Measurements from ENCODE around the gene FOXJ2. TPM values are rescaled to one million over a fixed set of nuclear protein-coding genes. Genes with fewer than 3 reads are reported as not detected.
A peak's percentile ranks its signal among the peaks of the same experiment; 100 is the strongest.

Gene FOXJ2
- total RNA-seq, 4 donors from 2014 or later: 17.4 to 29.0 (median 23.9) TPM

DNA sequence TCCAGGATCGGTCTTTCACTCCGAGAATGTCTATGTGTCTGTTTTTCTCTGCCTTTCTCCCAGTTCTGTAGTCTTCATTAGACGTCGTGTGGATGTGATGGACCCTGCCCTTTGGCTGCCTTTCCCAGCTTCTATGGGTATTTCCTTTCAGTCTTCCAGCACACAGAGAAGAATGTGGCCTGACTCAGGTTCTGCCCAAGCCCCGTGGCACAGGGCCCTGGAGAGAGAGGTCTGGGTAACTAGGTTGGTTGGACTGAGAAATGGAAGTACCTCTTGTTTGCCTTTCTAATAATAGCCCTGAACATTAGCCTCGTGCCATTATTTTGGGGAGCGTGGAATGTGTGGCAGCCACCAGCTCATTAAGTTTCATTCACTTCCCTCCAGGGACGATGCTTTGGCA lies 3.8 kb downstream of the FOXJ2 start:
- peak overlapping the region; percentile 98 to 99 (median 99) for H3K27ac ChIP-seq (replicated peaks in 1 of 4)
- WGBS: 57% methylated on average over 8 of the region's 8 CpGs
- peak overlapping the region in 2 of 4 donors; percentile 2 to 98 for H3K4me3 ChIP-seq
- intact Hi-C loops (cut with DNase I): loop anchor here (5.0 kb wide), 1 partner anchor 41 kb away; no protein-coding TSS in a partner anchor
- H3K27me3 ChIP-seq: no peaks in the 10 kb centered on the region
- no peak for TF ChIP-seq POLR2A (IDR thresholded peaks at IDR 0.05; ENCODE audit: low read depth)
- TF ChIP-seq POLR2AphosphoS5 (IDR thresholded peaks at IDR 0.05): peak in 1 of 2 donors; percentile 17
- H3K9me3 ChIP-seq: no peaks in the 10 kb centered on the region
- DNase-seq (ENCODE audit: extremely low spot score): no peak
- H3K36me3 ChIP-seq: peaks cover 10 to 25% (median 19%) of the 10 kb centered on the region in 4 donors
- H3K4me1 ChIP-seq: peaks cover 66 to 77% (median 73%) of the 10 kb centered on the region in 4 donors

DNA sequence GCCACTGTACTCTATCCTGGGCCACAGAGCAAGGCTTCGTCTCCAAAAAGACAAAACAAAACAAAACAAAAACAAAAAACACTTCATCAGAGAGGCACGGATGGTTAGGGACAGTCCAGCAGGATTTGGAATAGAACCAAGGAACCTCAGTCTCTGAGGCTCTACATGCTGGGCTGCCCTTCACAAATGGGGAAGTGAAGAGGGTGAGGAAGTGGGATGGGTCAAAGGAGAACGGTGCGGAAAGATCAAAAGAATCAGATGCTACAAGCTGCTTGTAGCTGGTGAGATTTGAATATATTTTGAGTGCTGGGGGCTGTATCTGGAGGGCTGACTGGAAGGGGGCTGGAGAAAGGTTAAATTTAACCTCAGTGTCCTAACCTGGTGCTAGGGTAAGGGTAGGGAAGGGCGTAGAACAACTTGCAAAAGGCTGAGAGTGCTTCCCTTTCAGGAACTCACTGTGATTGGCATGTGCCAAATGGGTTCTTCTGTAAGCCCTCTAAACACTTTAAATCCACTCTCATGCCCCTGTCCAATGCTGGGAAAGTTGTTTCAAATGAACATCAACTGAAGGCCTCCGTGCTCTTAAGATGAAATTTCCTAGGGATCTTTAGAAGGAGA lies 4.6 kb downstream of the FOXJ2 start:
- TF ChIP-seq POLR2A (IDR thresholded peaks at IDR 0.05; ENCODE audit: low read depth): no peak
- TF ChIP-seq, protein P1, sequence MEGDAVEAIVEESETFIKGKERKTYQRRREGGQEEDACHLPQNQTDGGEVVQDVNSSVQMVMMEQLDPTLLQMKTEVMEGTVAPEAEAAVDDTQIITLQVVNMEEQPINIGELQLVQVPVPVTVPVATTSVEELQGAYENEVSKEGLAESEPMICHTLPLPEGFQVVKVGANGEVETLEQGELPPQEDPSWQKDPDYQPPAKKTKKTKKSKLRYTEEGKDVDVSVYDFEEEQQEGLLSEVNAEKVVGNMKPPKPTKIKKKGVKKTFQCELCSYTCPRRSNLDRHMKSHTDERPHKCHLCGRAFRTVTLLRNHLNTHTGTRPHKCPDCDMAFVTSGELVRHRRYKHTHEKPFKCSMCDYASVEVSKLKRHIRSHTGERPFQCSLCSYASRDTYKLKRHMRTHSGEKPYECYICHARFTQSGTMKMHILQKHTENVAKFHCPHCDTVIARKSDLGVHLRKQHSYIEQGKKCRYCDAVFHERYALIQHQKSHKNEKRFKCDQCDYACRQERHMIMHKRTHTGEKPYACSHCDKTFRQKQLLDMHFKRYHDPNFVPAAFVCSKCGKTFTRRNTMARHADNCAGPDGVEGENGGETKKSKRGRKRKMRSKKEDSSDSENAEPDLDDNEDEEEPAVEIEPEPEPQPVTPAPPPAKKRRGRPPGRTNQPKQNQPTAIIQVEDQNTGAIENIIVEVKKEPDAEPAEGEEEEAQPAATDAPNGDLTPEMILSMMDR (IDR thresholded peaks at IDR 0.05): no peak
- TF ChIP-seq EP300 (IDR thresholded peaks at IDR 0.05): no peak
- no peak for TF ChIP-seq POLR2AphosphoS5 (IDR thresholded peaks at IDR 0.05)
- H3K36me3 ChIP-seq: peaks cover 16 to 33% (median 27%) of the 10 kb centered on the region in 4 donors
- no peak for DNase-seq (ENCODE audit: extremely low spot score)
- H3K4me3 ChIP-seq: no peak overlapping the region
- no peaks in the 10 kb centered on the region for H3K9me3 ChIP-seq
- peaks cover 61 to 68% (median 65%) of the 10 kb centered on the region in 4 donors for H3K4me1 ChIP-seq
- intact Hi-C loops (cut with DNase I): loop anchor here (5.0 kb wide), 1 partner anchor 40 kb away; no protein-coding TSS in a partner anchor
- H3K27ac ChIP-seq (replicated peaks in 1 of 4): peak overlapping the region; percentile 98 to 99 (median 99)
- H3K27me3 ChIP-seq: no peaks in the 10 kb centered on the region
- 61% methylated on average over 6 of the region's 6 CpGs for WGBS

DNA sequence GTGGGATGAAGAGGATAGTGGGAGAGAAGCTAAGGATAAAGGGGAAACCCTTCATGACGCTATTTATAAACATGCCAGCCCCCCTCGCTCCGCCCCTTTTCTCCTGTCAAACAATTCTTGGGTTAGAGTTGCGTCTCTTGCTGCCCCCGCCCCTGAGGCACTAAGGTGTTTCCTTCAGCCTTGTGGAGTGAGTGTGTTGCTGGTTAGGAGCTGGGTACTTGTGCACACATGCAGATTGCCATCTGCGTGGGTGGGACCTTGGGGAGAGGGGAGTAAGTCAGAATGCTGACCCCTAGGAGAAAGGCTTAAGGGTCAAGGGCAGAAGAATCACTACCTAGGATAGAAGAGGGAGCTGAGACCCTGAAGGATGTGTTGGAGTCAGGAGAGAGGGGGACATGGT lies 5.4 kb downstream of the FOXJ2 start:
- Histone ChIP-seq H3K36me3 (peaks cover 22 to 41% (median 35%) of the 10 kb centered on the region in 4 donors), H3K9me3 (no peaks in the 10 kb centered on the region), H3K27me3 (no peaks in the 10 kb centered on the region), H3K27ac (replicated peaks in 1 of 4) (peak overlapping the region; percentile 98 to 99 (median 99)), H3K4me3 (peak overlapping the region in 1 of 4 donors; percentile 33), H3K4me1 (peaks cover 61 to 68% (median 65%) of the 10 kb centered on the region in 4 donors)
- intact Hi-C loops (cut with DNase I): loop anchor here (5.0 kb wide), 1 partner anchor 39 kb away; no protein-coding TSS in a partner anchor
- WGBS: 46% methylated on average over 6 of the region's 6 CpGs
- DNase-seq (ENCODE audit: extremely low spot score): no peak
- TF ChIP-seq POLR2A (IDR thresholded peaks at IDR 0.05; ENCODE audit: low read depth) (no peak), EP300 (IDR thresholded peaks at IDR 0.05) (no peak), POLR2AphosphoS5 (IDR thresholded peaks at IDR 0.05) (no peak)
- TF ChIP-seq, protein P1 (IDR thresholded peaks at IDR 0.05): no peak

DNA sequence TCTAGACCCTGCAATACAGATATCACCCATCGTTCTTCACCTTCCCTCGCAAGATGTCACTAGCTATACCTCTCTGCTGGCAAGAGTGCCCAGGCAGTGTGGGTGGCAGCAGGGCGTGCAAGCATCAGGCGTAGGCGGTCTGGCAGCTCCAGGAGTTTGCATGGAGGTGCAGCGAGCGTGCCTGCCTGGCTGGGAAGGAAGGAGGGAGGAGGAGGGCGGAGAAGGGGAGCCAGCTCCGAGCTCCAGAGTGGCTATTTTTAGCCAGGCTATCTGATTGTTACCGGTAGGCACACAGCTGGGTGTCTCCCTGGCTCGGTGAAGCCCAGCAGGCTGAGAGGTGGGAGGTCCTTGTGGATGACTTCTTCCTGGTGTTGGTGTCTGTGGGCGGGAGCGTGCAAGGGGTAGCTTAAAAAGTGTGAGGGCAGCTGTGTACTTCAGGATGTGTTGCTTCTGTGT lies 6.2 kb downstream of the FOXJ2 start:
- H3K4me3 ChIP-seq: peak overlapping the region; percentile 32 to 49 (median 34)
- no peak for DNase-seq (ENCODE audit: extremely low spot score)
- peaks cover 25 to 48% (median 42%) of the 10 kb centered on the region in 4 donors for H3K36me3 ChIP-seq
- intact Hi-C loops (cut with DNase I): loop anchor here (5.0 kb wide), 1 partner anchor 39 kb away; no protein-coding TSS in a partner anchor
- H3K4me1 ChIP-seq: peaks cover 60 to 64% (median 62%) of the 10 kb centered on the region in 4 donors
- peak overlapping the region; percentile 98 to 99 (median 99) for H3K27ac ChIP-seq (replicated peaks in 1 of 4)
- no peaks in the 10 kb centered on the region for H3K27me3 ChIP-seq
- 7% methylated on average over 7 of the region's 13 CpGs for WGBS
- TF ChIP-seq POLR2AphosphoS5 (IDR thresholded peaks at IDR 0.05) (peak in 1 of 2 donors; percentile 48), POLR2A (IDR thresholded peaks at IDR 0.05; ENCODE audit: low read depth) (no peak), EP300 (IDR thresholded peaks at IDR 0.05) (no peak)
- TF ChIP-seq, protein P1 (IDR thresholded peaks at IDR 0.05): no peak
- H3K9me3 ChIP-seq: no peaks in the 10 kb centered on the region

DNA sequence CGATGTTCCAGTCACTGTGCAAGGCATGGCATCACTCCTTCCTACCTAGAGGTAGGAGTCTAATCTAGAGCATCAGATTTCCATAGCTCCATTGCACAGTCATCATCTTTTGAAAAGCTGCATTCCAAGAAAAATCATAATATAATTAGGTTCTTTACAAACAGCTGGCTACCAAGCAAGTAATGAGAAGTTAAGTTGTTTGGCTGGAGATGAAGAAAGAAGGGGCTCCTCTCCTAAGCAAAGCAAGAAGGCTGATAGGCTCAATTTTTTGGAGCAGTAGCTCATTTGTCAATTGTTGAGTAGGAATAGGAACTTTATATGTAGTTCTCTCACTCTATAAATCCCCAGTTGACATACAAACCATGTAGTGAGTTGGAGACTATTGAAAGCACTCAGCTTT lies 8.3 kb downstream of the FOXJ2 start:
- intact Hi-C loops (cut with DNase I): no loop called here
- Histone ChIP-seq H3K9me3 (no peaks in the 10 kb centered on the region), H3K4me3 (no peak overlapping the region), H3K4me1 (peaks cover 41 to 46% (median 42%) of the 10 kb centered on the region in 4 donors), H3K27me3 (no peaks in the 10 kb centered on the region), H3K36me3 (peaks cover 46 to 69% (median 63%) of the 10 kb centered on the region in 4 donors), H3K27ac (replicated peaks in 1 of 4) (no peak overlapping the region)
- no peak for DNase-seq (ENCODE audit: extremely low spot score)
- TF ChIP-seq POLR2A (IDR thresholded peaks at IDR 0.05; ENCODE audit: low read depth): no peak
- TF ChIP-seq EP300 (IDR thresholded peaks at IDR 0.05): no peak
- no peak for TF ChIP-seq POLR2AphosphoS5 (IDR thresholded peaks at IDR 0.05)
- TF ChIP-seq, protein P1 (IDR thresholded peaks at IDR 0.05): no peak
- 86% methylated on average over 1 of the region's 1 CpG for WGBS

Measured in esophagus muscularis mucosa (tissue), 4 donors.